ENCODE results near the gene MAGI1.

Gene MAGI1

GRCh38 chr3:65978116-65978515 is 60.6 kb downstream of the MAGI1 start:
- DNase-seq (ENCODE audit: extremely low spot score), result no peak
- ChIA-PET CTCF (interaction anchor here (0.8 to 3.3 kb wide), 3 partner anchors 9 to 19 kb away, joined by 3 to 24 read pairs (median 9); no protein-coding TSS in a partner anchor), POLR2A (no interaction called here)
- no peak for TF ChIP-seq CTCF (IDR thresholded peaks at IDR 0.05; ENCODE audit: control extremely low read depth, extremely low read depth, low read depth, missing control alignments)

GRCh38 chr3:65975032-65975431 is 63.7 kb downstream of the MAGI1 start:
- DNase-seq (ENCODE audit: extremely low spot score), result no peak
- CTCF ChIA-PET, result interaction anchor here (1.1 kb wide), 1 partner anchor 9 kb away, joined by 4 read pairs; no protein-coding TSS in a partner anchor
- POLR2A ChIA-PET, result no interaction called here
- no peak for TF ChIP-seq CTCF (IDR thresholded peaks at IDR 0.05; ENCODE audit: control extremely low read depth, extremely low read depth, low read depth, missing control alignments)

GRCh38 chr3:65974509-65974908 is 64.2 kb downstream of the MAGI1 start:
- no peak for DNase-seq (ENCODE audit: extremely low spot score)
- no peak for TF ChIP-seq CTCF (IDR thresholded peaks at IDR 0.05; ENCODE audit: control extremely low read depth, extremely low read depth, low read depth, missing control alignments)
- ChIA-PET CTCF (no interaction called here), POLR2A (no interaction called here)

- no peak for TF ChIP-seq CTCF (IDR thresholded peaks at IDR 0.05; ENCODE audit: control extremely low read depth, extremely low read depth, low read depth, missing control alignments)
- DNase-seq (ENCODE audit: extremely low spot score), result no peak
- ChIA-PET CTCF (interaction anchor here (1.1 to 1.6 kb wide), 3 partner anchors 9 to 32 kb away, joined by 3 to 6 read pairs (median 4); no protein-coding TSS in a partner anchor), POLR2A (no interaction called here)
Measured at GRCh38 chr3:65972765-65973164, 66.0 kb downstream of the MAGI1 start.

- no peak for DNase-seq (ENCODE audit: extremely low spot score)
- no peak for TF ChIP-seq CTCF (IDR thresholded peaks at IDR 0.05; ENCODE audit: control extremely low read depth, extremely low read depth, low read depth, missing control alignments)
- POLR2A ChIA-PET, result no interaction called here
- CTCF ChIA-PET, result no interaction called here
Measured at GRCh38 chr3:65971293-65972252, 67.1 kb downstream of the MAGI1 start.

- TF ChIP-seq CTCF (IDR thresholded peaks at IDR 0.05; ENCODE audit: control extremely low read depth, extremely low read depth, low read depth, missing control alignments), result no peak
- ChIA-PET CTCF (interaction anchor here (1.3 to 5.0 kb wide), 4 partner anchors 9 to 36 kb away, joined by 5 to 24 read pairs (median 5); no protein-coding TSS in a partner anchor), POLR2A (no interaction called here)
- no peak for DNase-seq (ENCODE audit: extremely low spot score)
Measured at GRCh38 chr3:65968996-65969395, 69.7 kb downstream of the MAGI1 start.

Measured in GM10248 (cell line).